ENCODE results near the gene PHGDH.

Gene PHGDH

GRCh38 chr1:119733754-119734153, 22.0 kb downstream of the PHGDH start:
- no peak for DNase-seq

GRCh38 chr1:119735217-119735616, 23.5 kb downstream of the PHGDH start:
- DNase-seq: no peak

GRCh38 chr1:119736649-119737039, 24.9 kb downstream of the PHGDH start:
- DNase-seq: no peak

GRCh38 chr1:119737040-119737682, 25.4 kb downstream of the PHGDH start:
- DNase-seq: no peak

GRCh38 chr1:119738100-119738720, 26.5 kb downstream of the PHGDH start:
- DNase-seq: no peak

GRCh38 chr1:119739150-119739549, 27.4 kb downstream of the PHGDH start:
- DNase-seq: no peak

- DNase-seq: no peak
These were observed 28.5 kb downstream of the PHGDH start for GRCh38 chr1:119740261-119740660.

GRCh38 chr1:119740896-119741780, 29.4 kb downstream of the PHGDH start:
- no peak for DNase-seq

GRCh38 chr1:119742202-119742601, 30.5 kb downstream of the PHGDH start:
- DNase-seq: no peak

- DNase-seq: no peak
These were observed 30.9 kb downstream of the PHGDH start for GRCh38 chr1:119742677-119743076.

- DNase-seq: no peak
These were observed 31.6 kb downstream of the PHGDH start for GRCh38 chr1:119743308-119743707.

- peak; percentile 33 for DNase-seq
These were observed 32.3 kb downstream of the PHGDH start for GRCh38 chr1:119743776-119744597.

- DNase-seq: no peak
These were observed 32.8 kb downstream of the PHGDH start for GRCh38 chr1:119744598-119744942.

GRCh38 chr1:119745034-119745433, 33.3 kb downstream of the PHGDH start:
- no peak for DNase-seq

- no peak for DNase-seq
These were observed 35.7 kb downstream of the PHGDH start for GRCh38 chr1:119747451-119747850.

GRCh38 chr1:119748040-119748439, 36.3 kb downstream of the PHGDH start:
- DNase-seq: no peak

GRCh38 chr1:119752592-119752991, 40.9 kb downstream of the PHGDH start:
- DNase-seq: no peak

- no peak for DNase-seq
These were observed 46.9 kb downstream of the PHGDH start for GRCh38 chr1:119758584-119758983.

GRCh38 chr1:119762409-119762808, 50.7 kb downstream of the PHGDH start:
- no peak for DNase-seq

GRCh38 chr1:119762953-119763352, 51.2 kb downstream of the PHGDH start:
- DNase-seq: no peak

GRCh38 chr1:119764220-119764619, 52.5 kb downstream of the PHGDH start:
- no peak for DNase-seq

- no peak for DNase-seq
These were observed 54.6 kb downstream of the PHGDH start for GRCh38 chr1:119766374-119766794.

- DNase-seq: no peak
These were observed 55.8 kb downstream of the PHGDH start for GRCh38 chr1:119767486-119767885.
